Activated naive CD4-positive, alpha-beta T cell treated with anti-CD3 and anti-CD28 coated beads, Interleukin-2, amount 10 ng/mL, durations not matched to agents 7 days and 5 days (primary cell): Measurements from ENCODE around the gene DOCK11.

ENCODE experiments used
- CTCF ChIA-PET: fragments of 350-600 bp; sonication (Branson Sonifier 250); formaldehyde crosslinking; loops from one replicate; lab custom pipeline; 2021; ENCODE audit warnings: antibody characterized with exemption; lab: Charles Lee
- DNase-seq: peaks from one replicate; pipeline ENCODE4 v3.0.0-alpha.2; 2020
- H3K27ac Mint-ChIP-seq: one replicate; pipeline ENCODE4 v1.8.0; 2021; ENCODE audit warnings: mild to moderate bottlenecking, moderate library complexity, mixed read lengths
- H3K27me3 Mint-ChIP-seq: one replicate; pipeline ENCODE4 v1.8.0; 2021; ENCODE audit warnings: mild to moderate bottlenecking, mixed read lengths
- H3K36me3 Mint-ChIP-seq: one replicate; pipeline ENCODE4 v1.8.0; 2021; ENCODE audit warnings: mixed read lengths
- H3K4me1 Mint-ChIP-seq: one replicate; pipeline ENCODE4 v1.8.0; 2021; ENCODE audit warnings: mixed read lengths
- H3K4me3 Mint-ChIP-seq: one replicate; pipeline ENCODE4 v1.8.0; 2021; ENCODE audit warnings: mild to moderate bottlenecking, moderate library complexity, mixed read lengths
- H3K9me3 Mint-ChIP-seq: one replicate; pipeline ENCODE4 v1.8.0; 2021; ENCODE audit warnings: mixed read lengths

The DOCK11 gene

GRCh38 chrX:118627084-118627758 is 131.6 kb downstream of the DOCK11 start:
- Mint-ChIP-seq H3K9me3 (no peaks in the 10 kb centered on the region), H3K4me1 (no peaks in the 10 kb centered on the region), H3K4me3 (no peak overlapping the region), H3K27ac (no peak overlapping the region), H3K36me3 (peaks cover 26% of the 10 kb centered on the region), H3K27me3 (no peaks in the 10 kb centered on the region)
- DNase-seq: no peak
- CTCF ChIA-PET: interaction anchor here (0.6 to 1.5 kb wide), 4 partner anchors 9 to 168 kb away, joined by 3 to 4 read pairs (median 4); no protein-coding TSS in a partner anchor

DNA sequence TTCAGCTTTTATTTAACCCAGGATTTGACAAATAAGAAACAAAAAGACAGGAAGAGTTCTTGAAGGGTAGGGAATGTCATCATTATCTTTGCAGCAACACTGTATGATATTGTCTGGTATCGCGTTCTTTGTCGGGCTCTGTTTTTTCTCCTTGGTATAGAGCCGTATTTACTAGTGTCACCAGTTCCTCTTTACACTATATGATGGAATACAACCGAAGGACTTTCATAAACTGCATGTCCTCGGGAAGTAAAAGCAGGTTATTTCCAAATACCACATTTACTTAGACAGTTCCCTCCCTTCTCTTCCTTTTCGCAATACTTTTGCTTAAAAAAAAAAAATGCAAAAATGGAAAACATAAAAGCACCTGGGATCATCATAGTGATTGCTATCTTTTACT is 135.2 kb downstream of the DOCK11 start:
- H3K4me1 Mint-ChIP-seq: no peaks in the 10 kb centered on the region
- H3K27me3 Mint-ChIP-seq: no peaks in the 10 kb centered on the region
- CTCF ChIA-PET: no interaction called here
- DNase-seq: no peak
- peaks cover 42% of the 10 kb centered on the region for H3K36me3 Mint-ChIP-seq
- H3K4me3 Mint-ChIP-seq: no peak overlapping the region
- no peaks in the 10 kb centered on the region for H3K9me3 Mint-ChIP-seq
- H3K27ac Mint-ChIP-seq: no peak overlapping the region

DNA sequence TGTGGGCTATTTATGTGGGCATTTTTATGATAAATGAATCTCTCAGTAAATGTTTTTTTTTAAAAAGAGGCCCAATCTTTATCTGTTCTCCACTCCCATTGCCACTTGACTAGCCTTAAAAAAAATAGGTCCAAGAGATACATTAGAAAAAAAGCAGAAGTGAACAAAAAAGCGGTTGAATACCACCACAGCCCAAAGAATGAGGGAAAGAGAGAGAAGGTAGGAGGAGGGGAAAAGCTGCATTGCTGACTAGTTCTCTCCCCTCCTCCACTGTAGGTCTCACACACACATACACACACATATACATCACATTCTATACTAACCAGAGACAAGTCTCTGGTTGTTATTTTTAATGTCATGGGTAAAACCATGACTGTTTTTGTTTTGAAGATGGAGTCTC is 136.0 kb downstream of the DOCK11 start:
- no peaks in the 10 kb centered on the region for H3K9me3 Mint-ChIP-seq
- H3K27me3 Mint-ChIP-seq: no peaks in the 10 kb centered on the region
- no peak overlapping the region for H3K4me3 Mint-ChIP-seq
- no peak for DNase-seq
- no peaks in the 10 kb centered on the region for H3K4me1 Mint-ChIP-seq
- H3K27ac Mint-ChIP-seq: no peak overlapping the region
- CTCF ChIA-PET: no interaction called here
- peaks cover 38% of the 10 kb centered on the region for H3K36me3 Mint-ChIP-seq

GRCh38 chrX:118632862-118633261 is 137.2 kb downstream of the DOCK11 start:
- Mint-ChIP-seq H3K4me3 (no peak overlapping the region), H3K9me3 (no peaks in the 10 kb centered on the region), H3K27ac (no peak overlapping the region), H3K36me3 (peaks cover 37% of the 10 kb centered on the region), H3K27me3 (no peaks in the 10 kb centered on the region), H3K4me1 (no peaks in the 10 kb centered on the region)
- CTCF ChIA-PET: no interaction called here
- no peak for DNase-seq

DNA sequence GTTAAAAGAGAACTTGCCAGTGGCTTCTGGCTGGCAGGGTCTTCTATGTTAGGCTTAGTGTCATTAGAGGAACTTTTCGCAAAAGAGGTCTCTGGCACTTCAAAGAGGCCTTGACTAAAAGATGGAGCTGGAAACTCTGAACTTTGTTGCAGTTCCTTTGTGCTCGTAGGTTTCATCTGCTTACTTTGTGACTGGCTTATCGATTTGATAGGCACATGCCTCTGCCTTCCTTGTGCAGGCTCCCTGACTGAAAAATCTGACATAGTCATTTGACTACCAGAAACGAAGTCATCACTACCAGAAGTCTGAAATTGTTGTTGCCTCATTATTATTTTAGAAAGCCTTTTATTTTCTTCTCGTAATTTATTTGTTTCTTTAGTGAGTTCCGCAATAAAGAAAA is 137.9 kb downstream of the DOCK11 start:
- H3K36me3 Mint-ChIP-seq: peaks cover 38% of the 10 kb centered on the region
- H3K9me3 Mint-ChIP-seq: no peaks in the 10 kb centered on the region
- no peak overlapping the region for H3K4me3 Mint-ChIP-seq
- CTCF ChIA-PET: interaction anchor here (0.7 kb wide), 1 partner anchor 10 kb away, joined by 4 read pairs; no protein-coding TSS in a partner anchor
- DNase-seq: no peak
- H3K4me1 Mint-ChIP-seq: no peaks in the 10 kb centered on the region
- no peak overlapping the region for H3K27ac Mint-ChIP-seq
- no peaks in the 10 kb centered on the region for H3K27me3 Mint-ChIP-seq

DNA sequence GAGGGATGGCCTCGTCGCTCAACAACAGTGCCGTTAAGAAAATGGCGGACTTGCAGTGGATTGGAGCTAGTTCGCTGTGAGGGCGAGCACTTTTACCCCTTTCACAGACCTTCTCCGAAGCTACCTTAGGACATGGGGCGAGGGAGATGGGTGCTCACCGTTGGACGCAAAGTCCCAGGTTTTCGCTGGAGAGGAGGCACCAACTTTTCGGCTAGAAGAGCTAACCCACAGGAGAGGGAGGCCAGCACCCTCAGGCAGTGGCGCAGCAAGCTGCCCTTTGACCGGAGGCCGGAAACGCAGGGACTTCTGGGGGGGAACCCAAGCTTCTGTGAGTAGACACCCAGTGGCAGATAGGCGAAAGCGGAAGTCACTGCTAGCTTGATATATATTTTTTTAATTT is 138.7 kb downstream of the DOCK11 start:
- CTCF ChIA-PET: interaction anchor here (1.2 kb wide), 1 partner anchor 179 kb away, joined by 3 read pairs; no protein-coding TSS in a partner anchor
- Mint-ChIP-seq H3K36me3 (peaks cover 40% of the 10 kb centered on the region), H3K27me3 (no peaks in the 10 kb centered on the region), H3K4me3 (no peak overlapping the region), H3K4me1 (no peaks in the 10 kb centered on the region), H3K27ac (no peak overlapping the region), H3K9me3 (no peaks in the 10 kb centered on the region)
- no peak for DNase-seq

DNA sequence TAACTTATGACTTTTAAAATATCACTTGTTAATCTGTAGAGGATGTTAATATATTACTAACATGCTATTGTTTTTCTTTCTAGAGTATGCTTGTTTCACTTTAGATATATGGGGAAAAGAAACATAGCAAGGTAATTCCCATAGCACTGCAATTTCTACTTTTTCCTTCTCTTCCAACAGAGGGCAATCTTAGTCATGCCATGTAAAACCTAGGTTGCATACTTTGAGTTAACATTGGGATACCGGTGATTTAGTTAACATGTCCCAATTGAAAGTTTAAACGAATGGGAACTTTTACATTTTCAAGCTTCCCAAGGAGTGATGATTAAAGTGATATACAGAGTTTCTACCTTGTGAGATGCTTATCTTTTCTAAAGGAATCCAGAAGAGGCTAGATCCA is 142.4 kb downstream of the DOCK11 start:
- H3K27ac Mint-ChIP-seq: no peak overlapping the region
- CTCF ChIA-PET: no interaction called here
- H3K27me3 Mint-ChIP-seq: no peaks in the 10 kb centered on the region
- no peaks in the 10 kb centered on the region for H3K4me1 Mint-ChIP-seq
- H3K36me3 Mint-ChIP-seq: peaks cover 37% of the 10 kb centered on the region
- no peak for DNase-seq
- H3K4me3 Mint-ChIP-seq: no peak overlapping the region
- no peaks in the 10 kb centered on the region for H3K9me3 Mint-ChIP-seq

DNA sequence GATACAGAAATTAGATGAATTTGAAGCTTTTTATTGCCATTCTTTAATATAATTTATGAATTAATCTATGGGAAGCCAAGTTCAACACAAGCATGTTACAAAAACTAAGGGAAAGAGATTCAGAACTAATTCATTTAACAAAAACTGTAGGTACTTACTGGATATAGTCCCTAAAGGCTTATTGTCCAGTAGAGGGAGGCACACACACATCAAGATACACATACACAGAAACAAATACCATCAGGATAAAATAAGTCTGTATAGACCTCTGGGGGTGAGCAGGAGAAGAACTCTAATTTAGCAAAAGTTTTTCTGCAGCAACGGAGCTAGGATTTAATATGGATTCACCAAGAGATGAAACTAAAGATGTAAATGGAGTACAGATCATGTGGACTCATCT is 148.8 kb downstream of the DOCK11 start:
- CTCF ChIA-PET: interaction anchor here (1.1 kb wide), 1 partner anchor 167 kb away, joined by 3 read pairs; no protein-coding TSS in a partner anchor
- H3K4me1 Mint-ChIP-seq: no peaks in the 10 kb centered on the region
- H3K4me3 Mint-ChIP-seq: no peak overlapping the region
- DNase-seq: no peak
- no peaks in the 10 kb centered on the region for H3K27me3 Mint-ChIP-seq
- H3K36me3 Mint-ChIP-seq: peaks cover 35% of the 10 kb centered on the region
- H3K9me3 Mint-ChIP-seq: no peaks in the 10 kb centered on the region
- H3K27ac Mint-ChIP-seq: no peak overlapping the region

DNA sequence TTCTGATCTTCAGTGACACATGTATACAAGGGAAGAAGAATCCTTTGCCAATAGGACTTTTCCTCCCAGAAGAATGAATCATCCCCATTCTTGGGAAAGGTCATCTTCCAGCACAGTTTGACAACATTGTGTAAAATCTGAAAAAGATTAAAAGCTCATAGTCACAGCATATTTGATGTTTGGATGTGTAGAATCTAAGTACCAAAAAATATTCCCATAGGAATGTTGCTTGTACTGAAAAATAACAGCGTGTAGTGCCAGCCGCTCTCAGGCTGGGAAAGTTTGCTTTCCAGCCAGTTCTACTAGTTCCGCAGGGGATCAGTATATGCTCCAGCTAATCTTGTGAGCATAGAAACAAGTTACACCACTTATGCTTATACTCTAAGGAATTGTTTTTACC is 157.1 kb downstream of the DOCK11 start:
- Mint-ChIP-seq H3K4me3 (no peak overlapping the region), H3K36me3 (peaks cover 29% of the 10 kb centered on the region), H3K27ac (no peak overlapping the region), H3K27me3 (no peaks in the 10 kb centered on the region), H3K4me1 (no peaks in the 10 kb centered on the region), H3K9me3 (no peaks in the 10 kb centered on the region)
- no peak for DNase-seq
- CTCF ChIA-PET: no interaction called here

DNA sequence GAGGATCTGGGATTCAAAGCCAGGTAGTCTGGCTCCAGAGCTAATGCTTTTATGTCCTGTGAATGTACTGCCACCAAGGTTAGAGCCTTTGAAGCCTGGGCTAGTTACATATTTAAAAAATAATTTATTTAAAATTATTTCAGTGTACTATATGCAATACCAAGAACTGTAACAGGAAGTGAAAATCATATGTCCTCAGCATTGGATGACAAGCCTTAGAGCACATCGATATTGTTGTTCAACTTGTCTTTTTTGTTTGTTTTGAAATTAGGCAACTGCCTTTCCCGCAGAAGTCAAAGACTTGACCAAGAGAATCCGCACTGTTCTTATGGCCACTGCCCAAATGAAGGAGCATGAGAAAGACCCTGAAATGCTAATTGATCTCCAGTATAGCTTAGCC is 158.7 kb downstream of the DOCK11 start:
- no peak overlapping the region for H3K4me3 Mint-ChIP-seq
- no peaks in the 10 kb centered on the region for H3K27me3 Mint-ChIP-seq
- CTCF ChIA-PET: no interaction called here
- DNase-seq: no peak
- H3K36me3 Mint-ChIP-seq: peaks cover 34% of the 10 kb centered on the region
- no peaks in the 10 kb centered on the region for H3K4me1 Mint-ChIP-seq
- no peaks in the 10 kb centered on the region for H3K9me3 Mint-ChIP-seq
- peak overlapping the region; percentile 45 for H3K27ac Mint-ChIP-seq

DNA sequence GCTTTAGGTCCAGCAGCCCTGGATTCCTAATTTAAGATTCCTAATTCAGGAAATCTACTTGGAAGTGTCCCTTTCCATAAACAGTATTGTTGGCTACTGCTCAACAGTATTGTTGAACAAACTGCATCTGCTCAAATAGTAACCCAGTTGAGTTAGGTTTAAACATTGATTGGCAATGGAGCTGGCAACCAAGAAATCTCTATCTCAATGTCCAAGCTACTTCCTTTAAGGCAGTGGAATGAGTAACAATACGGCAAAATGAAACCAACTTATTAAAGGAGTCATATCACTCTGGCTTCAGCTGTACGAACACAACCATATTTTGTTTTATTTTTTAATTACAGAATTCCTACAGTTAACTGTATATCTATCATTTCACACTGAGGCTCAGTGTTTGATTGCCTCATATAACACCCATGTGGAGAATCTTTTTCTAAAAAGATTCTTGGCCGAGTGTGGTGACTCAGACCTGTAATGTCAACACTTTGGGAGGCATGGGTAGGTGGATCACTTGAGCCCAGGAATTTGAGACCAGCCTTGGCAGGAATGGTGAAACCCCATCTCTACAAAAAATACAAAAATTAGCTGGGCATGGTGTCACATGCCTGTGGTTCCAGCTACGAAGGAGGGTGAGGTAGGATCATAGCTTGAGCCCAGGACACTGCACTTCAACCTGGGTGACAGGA is 160.1 kb downstream of the DOCK11 start:
- peaks cover 36% of the 10 kb centered on the region for H3K36me3 Mint-ChIP-seq
- no peaks in the 10 kb centered on the region for H3K4me1 Mint-ChIP-seq
- no peak overlapping the region for H3K27ac Mint-ChIP-seq
- no peaks in the 10 kb centered on the region for H3K27me3 Mint-ChIP-seq
- CTCF ChIA-PET: interaction anchor here (0.6 kb wide), 1 partner anchor 197 kb away, joined by 5 read pairs; no protein-coding TSS in a partner anchor
- H3K4me3 Mint-ChIP-seq: no peak overlapping the region
- no peaks in the 10 kb centered on the region for H3K9me3 Mint-ChIP-seq
- DNase-seq: no peak

- H3K36me3 Mint-ChIP-seq: peaks cover 40% of the 10 kb centered on the region
- CTCF ChIA-PET: no interaction called here
- H3K9me3 Mint-ChIP-seq: no peaks in the 10 kb centered on the region
- H3K4me1 Mint-ChIP-seq: no peaks in the 10 kb centered on the region
- DNase-seq: no peak
- no peak overlapping the region for H3K4me3 Mint-ChIP-seq
- H3K27me3 Mint-ChIP-seq: no peaks in the 10 kb centered on the region
- no peak overlapping the region for H3K27ac Mint-ChIP-seq
Observed at GRCh38 chrX:118657413-118657812, 161.8 kb downstream of the DOCK11 start.

DNA sequence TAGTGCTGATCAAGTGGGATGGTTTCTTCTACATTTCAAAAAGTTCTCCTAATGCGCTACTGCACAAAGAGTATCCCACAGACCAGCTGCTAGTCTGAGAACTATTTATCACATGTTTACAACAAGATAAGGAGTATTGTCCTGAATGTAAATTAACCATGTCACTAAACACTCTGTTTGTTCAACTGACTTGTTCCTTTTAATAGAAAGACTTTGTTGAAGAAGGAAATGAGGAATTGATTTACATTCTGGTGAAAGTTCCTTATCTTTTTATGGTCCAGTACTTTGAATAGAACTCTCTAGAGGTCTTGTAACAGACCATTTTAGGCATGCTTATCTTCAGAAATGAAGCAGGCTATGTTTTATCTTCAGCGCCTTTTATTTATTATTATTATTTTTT is 164.5 kb downstream of the DOCK11 start:
- peaks cover 38% of the 10 kb centered on the region for H3K36me3 Mint-ChIP-seq
- no peak overlapping the region for H3K27ac Mint-ChIP-seq
- H3K9me3 Mint-ChIP-seq: no peaks in the 10 kb centered on the region
- CTCF ChIA-PET: no interaction called here
- H3K4me1 Mint-ChIP-seq: no peaks in the 10 kb centered on the region
- H3K27me3 Mint-ChIP-seq: no peaks in the 10 kb centered on the region
- no peak for DNase-seq
- no peak overlapping the region for H3K4me3 Mint-ChIP-seq

GRCh38 chrX:118665204-118665603 is 169.6 kb downstream of the DOCK11 start:
- CTCF ChIA-PET: no interaction called here
- Mint-ChIP-seq H3K9me3 (no peaks in the 10 kb centered on the region), H3K27ac (no peak overlapping the region), H3K27me3 (no peaks in the 10 kb centered on the region), H3K4me3 (no peak overlapping the region), H3K36me3 (peaks cover 33% of the 10 kb centered on the region), H3K4me1 (no peaks in the 10 kb centered on the region)
- DNase-seq: no peak

DNA sequence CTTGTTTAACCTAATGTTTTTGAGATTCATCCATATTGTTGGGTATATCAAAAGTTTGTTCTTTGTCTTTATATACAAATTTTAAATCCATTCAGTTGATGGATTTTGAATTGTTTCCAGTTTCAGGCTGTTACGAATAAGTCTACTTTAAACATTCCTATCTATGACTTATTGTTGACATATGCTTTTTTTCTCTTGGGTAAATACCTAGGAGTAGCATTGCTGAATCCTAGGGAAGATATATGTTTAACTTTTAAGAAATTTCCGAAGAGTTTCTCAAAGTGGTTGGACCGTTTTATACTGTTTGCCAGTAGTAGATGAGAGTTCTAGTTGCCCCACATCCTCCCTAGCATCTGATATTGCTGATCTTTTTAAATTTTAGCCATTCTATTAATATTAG is 170.9 kb downstream of the DOCK11 start:
- no peak overlapping the region for H3K27ac Mint-ChIP-seq
- H3K9me3 Mint-ChIP-seq: no peaks in the 10 kb centered on the region

More for the DNA sequence above, 170.9 kb downstream of the DOCK11 start:
- Mint-ChIP-seq H3K36me3 (peaks cover 30% of the 10 kb centered on the region), H3K27me3 (no peaks in the 10 kb centered on the region), H3K4me1 (no peaks in the 10 kb centered on the region), H3K4me3 (no peak overlapping the region)
- CTCF ChIA-PET: no interaction called here
- DNase-seq: no peak
